Urinary bladder (tissue), 4 donors: Measurements from ENCODE around the gene C15orf62. TPM values are rescaled to one million over a fixed set of nuclear protein-coding genes. Genes with fewer than 3 reads are reported as not detected.

Experiments used
- DNase-seq: peaks from one replicate; pipeline ENCODE4 v3.0.0-alpha.2; 2015; ENCODE audit errors: extremely low spot score
- H3K27ac ChIP-seq: one replicate; pipeline ENCODE4 v1.5.1; 2013; ENCODE audit warnings: low read depth, mild to moderate bottlenecking, moderate library complexity
- H3K36me3 ChIP-seq: one replicate; pipeline ENCODE4 v1.6.1; 2013; ENCODE audit warnings: mild to moderate bottlenecking, moderate library complexity; ENCODE audit not compliant: insufficient read depth
- H3K4me1 ChIP-seq: one replicate; pipeline ENCODE4 v1.6.1; 2013; ENCODE audit warnings: mild to moderate bottlenecking, moderate library complexity; ENCODE audit not compliant: insufficient read depth
- H3K4me3 ChIP-seq: one replicate; pipeline ENCODE4 v1.5.1; 2013; ENCODE audit warnings: low read depth, low read length
- WGBS: extraction: QIAGEN DNeasy Blood & Tissue Kit; methylation state at CpG from one replicate; pipeline ENCODE4 v1.1.7; 2013; 5-methylcytosine and 5-hydroxymethylcytosine counted together
- polyA plus RNA-seq: library from polyadenylated mRNA; stranded (reverse); fragments of 200-250 nt; gene quantifications from one replicate; pipeline ENCODE4 v1.2.3, GENCODE V29; 2013
- total RNA-seq: library from RNA; depleted of rRNA; stranded (reverse); fragments of >200 nt; gene quantifications from one replicate; pipeline ENCODE4 v1.2.3, GENCODE V29; 2014
- donor health status: healthy with polysubstance abuse.
- donor health status: healthy.

The C15orf62 gene
- total and polyA plus RNA-seq, 2 donors: 0.11 to 1.2 TPM

DNA sequence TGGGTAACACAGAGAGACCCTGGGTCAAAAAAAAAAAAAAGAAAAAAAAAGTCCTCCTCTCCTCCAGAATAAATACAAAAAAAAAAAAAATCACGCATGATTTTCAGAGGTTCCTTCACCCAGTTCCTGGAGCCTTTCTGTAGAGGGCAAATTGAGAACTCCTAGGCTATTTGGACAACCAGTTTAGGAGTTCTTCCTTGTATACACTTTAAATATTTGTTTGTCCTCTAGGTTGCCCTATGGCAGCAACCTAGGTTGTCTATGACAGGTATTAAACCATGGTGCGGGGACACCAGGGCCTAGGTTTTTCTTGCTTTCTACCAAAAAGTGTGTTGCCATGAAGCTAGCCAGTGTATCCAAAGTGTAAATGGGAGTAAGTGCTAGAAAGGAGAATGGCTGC lies 33.3 kb downstream of the C15orf62 start:
- Histone ChIP-seq H3K4me3 (no peak overlapping the region), H3K36me3 (no peaks in the 10 kb centered on the region), H3K4me1 (no peaks in the 10 kb centered on the region), H3K27ac (no peak overlapping the region)
- DNase-seq: no peak
- 93% methylated on average over 2 of the region's 2 CpGs for WGBS

DNA sequence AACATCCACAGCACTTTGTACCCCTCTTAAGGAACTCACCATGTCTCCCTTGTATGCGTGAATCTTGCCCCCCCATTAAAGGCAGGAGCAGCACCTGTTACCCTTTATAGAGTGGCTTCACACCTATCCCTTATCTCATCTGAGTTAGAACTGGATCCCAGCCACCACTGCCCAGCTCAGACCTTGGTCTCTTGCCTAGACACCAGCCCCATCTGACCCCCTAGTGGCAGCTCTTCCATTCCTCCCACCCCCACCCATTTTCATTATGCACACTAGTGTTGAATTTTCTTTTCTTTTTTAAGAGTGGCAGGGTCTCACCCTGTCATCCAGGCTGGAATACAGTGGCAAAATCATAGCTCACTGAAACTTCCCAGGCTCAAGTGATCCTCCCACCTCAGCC lies 33.9 kb downstream of the C15orf62 start:
- WGBS: 94% methylated on average over 1 of the region's 1 CpG
- Histone ChIP-seq H3K4me1 (no peaks in the 10 kb centered on the region), H3K4me3 (no peak overlapping the region), H3K36me3 (no peaks in the 10 kb centered on the region), H3K27ac (no peak overlapping the region)
- DNase-seq: no peak

DNA sequence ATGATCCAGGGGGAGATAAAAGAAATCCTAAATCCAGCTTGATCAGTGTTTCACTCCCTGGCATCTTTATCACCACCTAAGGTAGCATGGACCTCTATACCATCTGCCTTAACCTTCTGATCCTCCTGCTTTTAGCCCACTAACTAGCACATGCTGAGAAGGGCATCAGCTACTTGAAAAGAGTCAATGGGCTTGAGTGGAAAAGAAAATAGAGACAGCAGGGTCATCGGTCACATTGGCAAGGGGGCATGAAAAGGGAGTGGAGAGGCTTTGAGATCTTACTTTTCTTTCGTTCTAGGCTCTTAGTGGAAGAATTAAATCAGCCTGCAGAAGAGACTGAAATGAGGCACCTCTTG lies 36.9 kb downstream of the C15orf62 start:
- Histone ChIP-seq H3K27ac (peak overlapping the region; percentile 42), H3K36me3 (no peaks in the 10 kb centered on the region), H3K4me1 (no peaks in the 10 kb centered on the region), H3K4me3 (peak overlapping the region; percentile 64)
- WGBS: 2% methylated on average over 2 of the region's 2 CpGs
- no peak for DNase-seq

DNA sequence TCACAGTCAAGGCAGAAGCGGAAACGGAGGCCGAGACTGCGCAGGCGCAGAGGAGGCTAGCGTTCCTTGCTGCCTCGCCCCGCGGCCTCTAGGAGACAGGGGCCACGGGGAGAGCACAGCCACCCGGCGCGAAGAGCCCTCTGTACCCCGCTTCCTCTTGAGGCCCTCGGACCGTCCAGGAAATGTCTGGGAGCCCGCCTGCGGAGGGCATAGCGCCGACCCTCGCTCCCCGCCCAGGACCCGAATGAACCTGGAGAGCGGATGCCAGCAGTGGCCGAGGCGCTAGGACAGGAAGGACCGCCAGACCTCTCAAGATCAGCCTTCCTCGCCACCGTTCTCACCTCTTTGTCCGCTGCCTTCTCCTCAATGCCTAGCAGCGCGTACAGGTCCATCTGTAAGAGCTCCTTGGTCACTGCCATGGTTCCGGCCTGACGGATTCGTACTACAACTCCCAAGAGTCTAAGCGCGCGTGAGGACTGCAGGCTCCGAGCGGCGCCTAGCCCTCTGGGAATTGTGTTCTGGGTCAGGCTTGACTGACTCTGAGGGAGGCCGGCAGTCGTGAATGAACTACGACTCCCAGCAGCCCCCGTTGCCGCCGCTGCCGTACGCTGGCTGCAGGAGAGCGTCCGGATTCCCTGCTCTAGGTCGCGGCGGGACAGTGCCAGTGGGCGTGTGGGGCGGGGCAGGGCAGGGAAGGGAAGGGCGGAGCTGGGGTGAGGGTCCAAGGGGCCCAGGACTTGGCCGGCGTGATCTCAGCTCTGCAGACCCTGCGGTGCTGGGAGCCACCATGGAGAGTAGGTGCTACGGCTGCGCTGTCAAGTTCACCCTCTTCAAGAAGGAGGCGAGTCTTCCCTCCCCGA lies 37.5 kb downstream of the C15orf62 start, which contains the start of the genes DNAJC17 and ZFYVE19:
DNAJC17 (minus strand) TSS at position 446 of the 860 bp plus-strand sequence; CDS start at position 419, 27 bp downstream.
ZFYVE19 (plus strand) TSS at position 62 of the 860 bp plus-strand sequence; CDS start at position 563, 501 bp downstream.
- DNase-seq: peak; percentile 93
- no peaks in the 10 kb centered on the region for H3K4me1 ChIP-seq
- H3K4me3 ChIP-seq: peak within 1 kb of the TSS; percentile 64
- under 1% methylated on average over 64 of the region's 64 CpGs for WGBS
- H3K36me3 ChIP-seq: no peaks in the 10 kb centered on the region
- peak within 1 kb of the TSS; percentile 82 for H3K27ac ChIP-seq

DNA sequence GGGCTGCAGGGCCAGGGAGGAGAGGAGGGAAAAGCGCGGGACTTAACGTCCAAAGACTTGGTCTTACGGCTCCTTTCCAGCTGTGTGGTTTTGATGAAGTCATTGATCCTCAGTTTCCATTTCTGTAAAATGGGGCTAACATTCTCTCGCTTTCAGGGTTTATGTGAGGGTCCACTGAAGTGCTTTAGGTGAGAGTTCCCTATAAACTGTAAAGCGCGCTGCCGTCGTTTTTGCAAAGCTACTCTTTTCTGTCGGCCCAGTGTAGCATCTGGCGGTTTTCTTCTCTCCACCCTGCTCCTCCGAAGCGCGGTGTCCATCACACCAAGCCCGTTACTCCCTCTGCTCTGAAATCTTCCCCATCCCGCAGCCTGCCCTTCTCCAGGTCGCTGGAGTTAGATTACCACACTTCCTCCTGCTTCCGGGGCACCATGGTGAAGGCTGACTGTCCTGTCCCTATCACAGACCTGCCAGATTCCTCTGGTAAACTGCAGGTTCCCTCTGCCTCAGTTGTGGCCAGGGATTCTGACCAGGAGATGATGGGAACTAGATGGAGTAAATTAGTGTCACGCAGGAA lies 38.2 kb downstream of the C15orf62 start:
- no peak for DNase-seq
- no peaks in the 10 kb centered on the region for H3K4me1 ChIP-seq
- H3K27ac ChIP-seq: no peak overlapping the region
- no peaks in the 10 kb centered on the region for H3K36me3 ChIP-seq
- H3K4me3 ChIP-seq: peak overlapping the region; percentile 64
- WGBS: 11% methylated on average over 19 of the region's 19 CpGs

DNA sequence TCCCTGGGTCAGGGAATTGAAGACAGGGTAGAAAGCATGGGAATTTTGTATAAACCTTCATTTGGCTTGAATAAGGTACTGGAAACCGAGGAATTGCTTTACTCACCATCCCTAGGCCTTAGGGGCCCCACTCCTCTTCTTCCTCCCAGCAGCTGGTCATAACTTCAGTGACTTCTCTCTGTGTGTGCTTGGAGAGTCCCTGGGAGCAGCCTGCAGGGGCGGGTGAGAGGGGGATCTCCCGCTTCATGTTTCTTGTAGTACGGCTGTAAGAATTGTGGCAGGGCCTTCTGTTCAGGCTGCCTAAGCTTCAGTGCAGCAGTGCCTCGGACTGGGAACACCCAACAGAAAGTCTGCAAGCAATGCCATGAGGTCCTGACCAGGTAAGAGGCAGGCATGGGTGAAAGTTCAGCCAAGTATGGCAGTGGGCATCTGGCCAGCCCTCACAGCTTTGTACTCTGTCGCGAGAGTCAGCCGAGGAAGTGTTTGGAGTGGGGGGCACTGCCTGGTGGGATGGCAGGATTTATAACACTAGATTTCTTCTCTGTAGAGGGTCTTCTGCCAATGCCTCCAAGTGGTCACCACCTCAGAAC lies 39.2 kb downstream of the C15orf62 start:
- Histone ChIP-seq H3K4me3 (no peak overlapping the region), H3K4me1 (no peaks in the 10 kb centered on the region), H3K36me3 (no peaks in the 10 kb centered on the region), H3K27ac (no peak overlapping the region)
- no peak for DNase-seq
- WGBS: 81% methylated on average over 8 of the region's 8 CpGs

DNA sequence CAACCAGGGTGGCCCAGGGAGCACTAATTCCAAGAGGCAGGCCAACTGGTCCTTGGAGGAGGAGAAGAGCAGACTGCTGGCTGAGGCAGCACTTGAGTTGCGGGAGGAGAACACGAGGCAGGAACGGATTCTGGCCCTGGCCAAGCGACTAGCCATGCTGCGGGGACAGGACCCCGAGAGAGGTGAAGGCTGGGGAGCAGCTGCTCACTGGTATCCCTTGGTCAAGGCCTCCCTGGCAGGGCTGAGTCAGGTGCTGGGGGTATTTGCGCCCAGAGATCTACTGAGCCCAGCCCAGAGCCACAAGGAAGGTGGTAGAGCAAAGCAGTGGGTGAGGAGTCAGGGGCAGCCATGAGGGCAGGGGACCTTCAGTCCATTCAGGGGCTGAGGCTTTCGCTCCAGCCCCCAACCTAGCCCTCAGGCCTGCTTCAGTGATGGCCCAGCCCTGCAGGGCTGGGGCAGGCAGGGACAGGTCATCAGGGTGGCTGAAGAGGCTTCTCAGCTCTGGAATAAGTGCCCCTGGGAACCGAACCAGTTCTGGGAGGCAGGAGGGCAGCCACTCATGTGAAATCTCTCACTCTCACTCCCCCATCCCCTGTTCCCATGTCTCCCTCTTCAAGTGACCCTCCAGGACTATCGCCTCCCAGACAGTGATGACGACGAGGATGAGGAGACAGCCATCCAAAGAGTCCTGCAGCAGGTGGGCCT lies 43.1 kb downstream of the C15orf62 start:
- Histone ChIP-seq H3K27ac (no peak overlapping the region), H3K36me3 (no peaks in the 10 kb centered on the region)

DNA sequence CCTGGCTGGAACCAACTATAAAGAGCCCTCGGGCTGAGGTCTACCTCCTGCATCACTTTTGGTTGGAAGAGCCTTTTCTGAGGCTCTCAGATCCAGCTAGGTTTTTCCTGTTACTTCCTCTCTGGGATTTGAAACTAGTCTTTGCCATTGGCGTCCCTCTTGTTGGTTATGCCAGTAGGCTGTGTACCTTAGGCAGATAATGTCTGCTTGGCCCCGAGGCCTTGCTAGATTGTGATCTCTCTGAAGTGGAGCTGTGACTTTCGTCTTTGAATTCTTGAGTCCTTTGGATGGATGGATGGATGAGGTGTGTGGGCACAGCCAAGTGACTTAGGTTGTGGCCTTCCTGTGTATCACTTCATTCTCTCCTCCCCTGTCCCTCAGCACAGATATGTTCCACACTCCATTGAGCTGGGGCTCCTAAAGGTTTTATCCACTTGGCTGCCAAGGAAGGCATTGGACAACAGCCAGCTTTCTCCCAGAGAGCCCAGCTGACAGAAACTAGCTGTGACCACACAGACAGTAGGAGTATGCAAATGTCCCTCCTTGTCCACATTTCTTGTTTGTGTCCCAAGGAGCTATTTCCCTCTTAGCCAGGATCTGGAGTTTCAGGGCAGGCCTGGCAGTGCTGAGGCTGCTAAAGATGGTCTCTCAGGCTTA lies 45.4 kb downstream of the C15orf62 start:
- DNase-seq: no peak
- Histone ChIP-seq H3K36me3 (no peaks in the 10 kb centered on the region), H3K4me1 (no peaks in the 10 kb centered on the region), H3K27ac (no peak overlapping the region), H3K4me3 (no peak overlapping the region)
- 81% methylated on average over 4 of the region's 4 CpGs for WGBS

More for the DNA sequence above, 43.1 kb downstream of the C15orf62 start:
- DNase-seq: no peak
- no peak overlapping the region for H3K4me3 ChIP-seq
- H3K4me1 ChIP-seq: no peaks in the 10 kb centered on the region
- WGBS: 95% methylated on average over 12 of the region's 12 CpGs

DNA sequence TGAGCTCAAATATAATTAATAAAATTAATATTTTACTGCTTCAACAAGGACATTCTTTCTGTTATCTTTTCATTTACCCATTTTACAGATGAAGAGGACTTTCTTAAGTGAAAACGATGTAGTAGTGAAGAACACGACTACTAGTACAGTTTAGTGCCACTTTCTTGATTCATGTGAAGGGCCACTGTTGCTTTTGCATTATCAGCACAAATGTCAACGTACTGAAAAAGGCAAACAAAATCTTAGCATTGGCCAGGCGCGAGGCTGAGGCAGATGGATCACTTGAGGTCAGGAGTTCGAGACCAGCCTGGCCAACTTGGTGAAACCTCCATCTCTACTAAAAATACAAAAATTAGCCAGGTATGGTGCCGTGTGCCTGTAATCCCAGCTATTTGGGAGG lies 49.3 kb downstream of the C15orf62 start:
- no peak overlapping the region for H3K27ac ChIP-seq
- DNase-seq: no peak
- H3K36me3 ChIP-seq: no peaks in the 10 kb centered on the region
- H3K4me1 ChIP-seq: no peaks in the 10 kb centered on the region
- WGBS: 81% methylated on average over 7 of the region's 7 CpGs
- H3K4me3 ChIP-seq: no peak overlapping the region

DNA sequence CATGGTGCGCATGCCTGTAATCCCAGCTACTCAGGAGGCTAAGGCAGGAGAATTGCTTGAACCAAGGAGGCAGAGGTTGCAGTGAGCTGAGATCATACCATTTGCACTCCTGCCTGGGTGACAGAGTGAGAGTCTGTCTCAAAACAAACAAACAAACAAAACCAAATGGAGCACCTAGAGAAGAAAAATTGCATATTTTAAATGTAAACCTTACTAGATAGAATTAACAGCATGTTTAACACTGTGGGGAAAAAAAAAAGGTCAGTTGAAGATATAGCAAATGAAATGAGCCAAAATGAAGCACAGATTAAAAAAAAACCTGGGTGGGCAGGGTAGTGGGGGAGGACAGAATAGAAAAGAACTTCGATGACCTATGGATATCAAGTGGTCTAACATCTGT lies 51.4 kb downstream of the C15orf62 start:
- 89% methylated on average over 2 of the region's 2 CpGs for WGBS
- Histone ChIP-seq H3K4me1 (no peaks in the 10 kb centered on the region), H3K27ac (no peak overlapping the region), H3K36me3 (no peaks in the 10 kb centered on the region), H3K4me3 (no peak overlapping the region)
- DNase-seq: no peak
